NCI-H69 (cell line): ENCODE results near the gene MSX1.

Experiments
- DNase-seq: peaks from one replicate; lab custom pipeline; 2025; lab: John Stamatoyannopoulos, UW

MSX1 gene

DNA sequence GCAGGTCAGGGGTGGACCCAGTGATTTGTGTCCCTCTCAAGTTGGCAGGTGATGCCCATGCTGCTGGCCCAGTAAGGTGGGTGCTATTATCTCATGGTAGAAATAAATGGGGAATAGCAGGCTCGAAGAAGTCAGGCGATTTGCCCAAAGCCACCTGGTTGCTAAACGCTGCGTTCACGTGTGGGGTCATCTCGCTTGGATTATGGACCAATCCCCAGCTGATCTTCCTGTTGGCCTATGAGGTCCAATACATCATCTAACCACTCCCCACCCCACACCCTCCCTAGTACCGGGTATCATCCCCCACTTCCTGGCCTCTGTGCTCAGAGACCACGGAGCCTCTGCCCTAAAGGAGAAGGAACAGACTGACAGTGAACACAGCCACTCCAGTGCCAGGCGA, 18.3 kb upstream of the MSX1 start:
- DNase-seq, result no peak

DNA sequence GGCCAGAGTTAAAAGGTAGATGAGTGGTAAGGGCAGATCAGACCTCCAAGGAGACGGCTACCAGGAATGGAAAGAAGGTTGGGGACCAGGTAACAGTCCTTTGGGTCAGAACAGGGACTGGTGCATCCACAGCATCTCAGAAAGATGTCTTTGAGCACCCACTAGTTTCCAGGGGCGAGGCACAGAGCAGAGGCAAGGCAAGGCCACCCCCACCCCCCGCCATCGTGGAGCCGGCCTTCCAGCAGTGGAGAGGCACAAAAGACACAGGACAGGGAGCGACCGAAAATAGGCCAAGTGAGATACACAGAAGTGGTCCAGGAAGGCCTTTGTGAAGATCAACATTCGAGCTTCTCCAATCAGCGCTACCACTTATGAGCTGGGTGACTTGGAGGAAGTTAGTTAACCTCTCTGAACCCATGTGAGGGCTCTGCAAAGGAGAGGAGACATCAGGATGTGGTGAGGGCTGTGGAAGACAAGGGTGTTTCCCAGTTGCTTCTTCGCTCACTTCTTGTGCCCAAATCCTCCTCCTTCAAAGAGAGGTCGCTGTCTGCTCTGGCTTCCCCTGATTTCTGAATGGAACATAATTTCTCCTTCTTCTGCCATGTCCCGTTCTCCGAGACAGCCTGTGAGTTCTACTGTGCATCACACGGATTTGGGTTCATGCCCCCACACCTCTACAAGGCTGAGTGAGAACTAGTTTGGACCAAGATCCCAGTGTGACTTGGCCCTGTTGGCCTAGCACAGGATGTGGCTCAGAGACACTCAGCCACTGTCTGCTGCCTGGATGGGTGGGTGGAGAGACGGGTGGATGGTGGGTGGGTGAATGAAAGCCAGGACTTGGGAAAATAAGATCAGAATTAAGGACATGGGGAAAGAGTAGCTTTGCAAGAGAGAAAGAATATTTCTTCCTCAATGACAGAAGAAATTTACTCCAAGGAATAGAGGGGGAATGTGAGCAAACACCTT, 16.7 kb upstream of the MSX1 start:
- no peak for DNase-seq

DNA sequence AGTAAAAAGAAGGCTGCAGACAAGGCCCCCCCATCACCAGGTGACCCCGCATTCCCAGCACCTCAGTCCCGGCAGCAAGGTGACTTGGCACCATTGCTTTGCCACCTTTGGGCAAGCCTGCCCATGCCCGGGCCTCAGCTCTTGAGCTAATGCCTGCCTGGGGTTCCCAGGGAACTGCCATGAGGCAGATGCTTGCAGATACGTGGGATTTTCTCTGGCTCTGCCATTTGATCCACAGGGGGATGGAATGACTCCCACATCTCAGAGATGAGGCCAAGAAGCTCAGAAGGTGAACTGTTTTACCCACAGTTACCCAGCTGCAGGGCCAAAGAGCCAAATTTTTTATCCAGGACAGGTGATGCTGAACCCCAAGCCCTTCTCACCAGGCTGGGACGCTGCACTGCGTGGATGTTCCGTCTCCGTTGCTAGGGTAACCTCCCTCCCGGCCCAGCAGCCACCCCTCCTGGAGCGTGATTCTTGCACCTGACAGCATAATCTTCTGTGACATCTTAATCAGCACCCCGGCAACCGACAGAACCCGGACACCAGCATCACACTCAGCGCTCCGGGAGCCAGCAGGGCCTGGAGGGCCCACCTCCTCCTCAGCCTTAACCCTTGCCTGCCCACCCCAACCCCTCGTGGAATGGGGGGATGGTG, 15.7 kb upstream of the MSX1 start:
- peak; percentile 16 for DNase-seq

DNA sequence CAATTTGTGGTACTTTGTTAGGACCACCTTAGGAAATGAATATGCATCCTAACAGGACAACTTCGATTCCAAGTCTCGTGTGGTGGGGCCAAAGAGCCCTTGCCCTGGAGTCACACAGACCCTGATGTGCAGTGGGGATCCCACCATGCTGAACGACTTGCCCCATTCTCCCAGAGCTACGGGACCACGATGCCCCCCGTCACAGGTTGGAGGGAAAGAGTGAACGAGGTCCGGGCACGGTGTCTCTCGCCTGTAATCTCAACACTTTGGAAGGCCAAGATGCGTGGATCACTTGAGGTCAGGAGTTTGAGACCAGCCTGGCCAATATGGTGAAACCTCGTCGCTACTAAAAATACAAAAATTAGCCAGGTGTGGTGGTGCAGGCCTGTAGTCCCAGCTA, 14.4 kb upstream of the MSX1 start:
- no peak for DNase-seq

DNA sequence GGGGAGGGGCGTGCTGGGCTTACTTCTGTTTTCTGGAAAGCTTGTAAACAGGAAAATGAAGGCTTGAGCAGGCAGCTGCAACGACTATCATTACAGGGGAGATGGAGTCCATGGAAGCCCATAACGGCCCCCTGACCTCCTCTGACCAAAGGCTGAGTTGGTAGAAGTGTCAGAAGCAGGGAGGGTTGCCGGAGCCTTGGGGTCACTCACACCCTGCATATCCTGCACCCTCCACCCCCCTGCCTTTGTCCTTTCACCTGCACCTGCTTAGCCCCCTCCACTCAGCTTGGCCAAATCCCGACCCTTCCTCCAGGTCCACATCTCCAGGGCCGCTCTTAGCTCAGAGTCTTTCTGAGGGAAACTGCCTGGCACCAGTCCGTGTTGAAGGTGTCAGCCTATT, 12.5 kb upstream of the MSX1 start:
- no peak for DNase-seq

DNA sequence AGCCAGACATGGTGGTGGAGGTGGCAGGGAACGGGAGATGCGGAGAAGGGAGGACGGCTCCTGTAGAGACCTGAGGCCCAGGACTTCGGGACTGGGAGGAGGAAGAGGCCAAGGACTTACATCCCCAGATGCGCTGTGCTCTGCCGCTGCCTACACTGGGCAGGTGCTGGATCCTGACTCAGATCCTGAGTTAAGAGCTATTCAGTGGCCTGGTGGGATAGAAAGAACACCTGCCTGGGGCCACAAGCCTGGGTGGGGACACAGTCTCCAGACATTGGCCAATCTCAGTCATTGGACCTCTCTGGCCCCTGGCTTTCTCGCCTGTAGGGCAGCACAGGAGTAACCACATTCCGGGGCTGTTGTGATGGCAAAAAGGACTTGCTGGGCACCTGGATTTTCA, 10.9 kb upstream of the MSX1 start:
- no peak for DNase-seq

DNA sequence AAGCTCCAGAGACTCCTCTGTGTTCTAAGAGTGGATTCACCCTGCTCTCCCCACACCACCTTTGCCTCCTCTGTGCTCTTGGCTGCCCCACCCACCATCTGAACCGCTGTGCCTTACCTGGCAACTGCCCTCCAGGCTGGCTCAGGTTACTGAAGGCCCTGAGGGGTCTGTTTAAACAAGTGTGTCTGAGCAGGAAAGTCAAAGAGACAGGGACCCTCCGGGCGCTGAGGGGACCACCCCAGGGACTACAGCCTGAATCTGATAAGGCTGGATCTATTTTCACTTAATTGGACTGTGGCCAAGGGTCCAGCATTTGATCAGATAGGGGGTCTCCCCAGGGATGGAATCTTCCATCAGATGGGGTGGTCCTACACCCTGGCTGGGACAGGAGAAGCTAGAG, 10.4 kb upstream of the MSX1 start:
- peak; percentile 35 for DNase-seq

DNA sequence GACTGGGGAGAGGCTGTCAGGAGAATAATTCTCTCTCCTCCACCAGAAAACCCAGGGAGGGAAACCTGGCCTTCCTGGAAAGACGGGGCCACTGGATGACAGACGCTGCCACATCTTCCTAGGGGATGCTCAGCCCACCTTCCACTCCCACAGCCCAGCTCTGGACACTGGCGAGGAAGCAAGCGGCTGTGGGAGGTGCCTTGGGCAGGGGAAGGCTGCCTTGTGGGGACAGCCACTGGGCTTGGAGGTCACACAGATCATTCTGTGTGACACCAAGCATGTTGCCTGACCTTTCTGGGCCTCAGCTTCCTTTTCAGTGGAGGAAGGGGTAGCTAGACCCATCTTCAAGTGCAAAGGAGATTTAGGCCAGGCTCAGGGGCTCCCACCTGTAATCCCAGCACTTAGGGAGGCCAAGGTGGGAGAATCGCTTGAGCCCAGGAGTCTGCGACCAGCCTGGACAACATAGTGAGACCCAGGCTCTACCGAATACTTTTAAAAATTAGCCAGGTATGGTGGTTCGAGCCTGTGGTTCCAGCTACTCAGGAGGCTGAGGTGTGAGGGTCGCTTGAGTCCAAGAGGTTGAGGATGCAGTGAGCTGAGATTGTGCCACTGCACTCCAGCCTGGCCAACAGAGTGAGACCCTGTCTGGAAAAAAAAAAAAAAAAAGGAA, 9.8 kb upstream of the MSX1 start:
- no peak for DNase-seq

DNA sequence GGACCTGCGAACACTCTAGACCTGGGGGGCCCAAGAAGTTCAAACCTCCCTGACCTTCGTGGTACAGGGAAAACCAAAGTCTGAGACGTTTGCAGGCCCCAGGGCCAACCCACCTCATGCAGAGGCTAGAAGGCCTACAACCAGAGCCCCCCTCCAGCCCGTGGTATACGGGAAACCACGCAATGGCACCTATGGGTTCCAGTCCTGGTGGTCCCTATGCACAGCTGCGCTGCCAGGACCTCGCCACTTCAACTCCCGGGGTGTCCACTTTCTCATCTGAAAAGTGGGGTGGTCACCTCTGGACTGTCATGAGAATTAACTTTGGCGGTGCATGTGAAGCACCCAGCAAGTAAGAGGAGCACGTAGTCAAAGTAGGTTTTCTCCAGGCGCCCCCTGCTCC, 8.4 kb upstream of the MSX1 start:
- DNase-seq, result no peak

DNA sequence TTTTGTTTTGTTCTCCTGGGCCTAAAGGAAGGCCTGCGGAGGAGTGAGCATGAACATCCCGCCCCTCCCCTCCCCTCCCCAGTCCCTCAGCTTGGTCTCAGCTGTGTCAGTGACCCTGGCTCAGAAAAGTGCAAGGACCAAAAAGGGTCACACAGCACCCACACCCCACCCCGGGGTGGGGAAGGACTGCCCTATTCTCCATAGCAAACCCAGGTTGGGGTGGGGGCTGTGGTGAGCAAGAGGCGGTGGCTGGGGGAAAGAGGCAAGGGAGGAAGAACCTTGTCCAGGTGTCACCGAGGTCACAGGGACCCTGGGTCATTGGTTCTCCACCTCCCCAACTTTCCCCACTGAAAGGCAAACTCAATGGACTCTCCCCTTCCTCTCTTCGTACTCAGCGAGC, 7.6 kb upstream of the MSX1 start:
- no peak for DNase-seq

DNA sequence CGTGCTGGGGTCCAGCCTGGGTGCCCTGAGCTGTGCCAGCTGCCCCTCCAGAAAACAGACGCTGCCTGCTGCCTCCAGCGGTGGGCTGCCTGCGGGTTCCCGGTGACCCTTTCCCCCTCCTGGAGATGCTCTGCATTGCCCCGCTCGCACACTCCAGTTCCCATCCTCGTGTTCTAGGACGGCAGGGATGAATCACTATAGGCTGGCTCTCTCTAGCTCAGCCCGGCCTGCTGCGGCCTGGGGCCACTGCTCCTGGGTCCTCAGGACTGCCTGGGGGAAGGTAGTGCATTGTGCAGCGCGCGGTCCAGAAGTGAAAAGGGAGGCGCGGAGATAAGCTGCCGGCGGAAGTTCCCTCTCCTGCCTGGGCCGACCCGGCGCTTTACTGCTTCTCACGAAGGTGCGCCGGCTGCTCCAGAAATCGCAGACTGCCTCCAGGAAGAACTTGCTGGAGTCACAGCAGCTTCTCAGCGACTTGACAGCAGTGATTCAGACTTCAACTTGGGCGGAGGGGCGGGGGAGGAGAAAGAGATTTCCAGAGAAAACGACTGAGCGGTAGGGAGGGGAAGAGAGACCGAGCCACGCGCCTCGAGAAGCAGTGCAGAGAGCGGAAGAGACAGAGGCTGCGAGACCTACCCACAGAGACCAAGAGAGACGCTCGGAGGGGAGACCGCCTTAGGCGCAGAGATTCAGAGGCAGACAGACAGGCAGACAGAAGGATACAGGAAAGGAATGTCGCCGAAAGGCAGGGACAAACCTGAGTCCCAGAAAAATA, 6.7 kb upstream of the MSX1 start:
- DNase-seq, result no peak

DNA sequence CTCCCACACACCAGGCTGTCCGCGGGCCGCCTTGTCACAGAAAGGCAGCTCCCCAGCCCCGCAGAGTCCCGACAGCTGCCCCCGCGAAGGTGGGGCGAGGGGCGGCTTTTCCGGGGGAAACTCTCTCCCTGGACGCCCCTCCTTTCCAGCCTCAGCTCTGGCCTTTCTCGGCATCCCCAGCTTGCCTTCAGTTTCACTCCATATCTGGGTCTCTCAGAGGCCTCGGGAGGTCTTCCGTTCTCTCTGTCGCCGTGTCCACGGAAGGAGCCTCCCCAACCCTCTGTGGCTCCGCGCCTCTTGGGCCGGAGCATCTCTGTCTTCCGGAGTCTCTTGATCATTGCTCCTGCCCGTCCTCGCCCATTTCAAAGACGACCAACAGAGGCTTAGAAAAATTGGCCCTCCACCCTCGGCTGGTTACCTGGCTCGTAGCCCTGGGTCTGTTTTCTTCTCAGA, 6.1 kb upstream of the MSX1 start:
- no peak for DNase-seq

DNA sequence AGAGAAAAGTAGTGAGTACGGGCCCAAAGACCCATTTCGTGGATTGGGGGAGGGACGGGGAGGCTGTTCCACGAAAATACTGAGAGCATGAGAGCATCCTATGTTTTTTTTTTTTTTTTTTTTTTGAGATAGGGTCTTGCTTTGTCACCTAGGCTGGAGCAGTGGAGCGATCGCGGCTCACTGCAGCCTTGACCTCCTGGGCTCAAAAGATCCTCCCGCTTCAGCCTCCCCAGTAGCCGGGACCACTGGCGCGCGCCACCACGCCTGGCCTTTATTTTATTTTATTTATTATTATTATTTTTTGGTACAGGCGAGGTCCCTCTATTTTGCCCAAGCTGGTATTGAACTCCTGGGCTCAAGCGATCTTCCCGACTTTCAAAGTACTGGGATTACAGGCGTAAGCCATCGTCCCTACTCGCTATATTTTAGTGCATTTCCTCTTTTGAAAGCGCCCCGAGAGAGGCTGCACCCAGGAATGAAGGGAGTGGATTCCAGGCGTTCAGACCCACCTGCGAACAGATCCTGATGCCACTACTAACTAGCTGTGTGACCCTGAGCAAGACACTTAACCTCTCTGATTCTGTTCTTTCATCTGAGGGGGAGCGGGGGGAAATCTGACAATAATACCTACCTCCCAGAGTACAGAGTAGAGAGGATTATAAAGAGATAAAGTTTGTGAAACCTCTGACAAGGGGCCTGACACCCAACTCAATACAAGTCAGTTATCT, 5.4 kb upstream of the MSX1 start:
- no peak for DNase-seq

DNA sequence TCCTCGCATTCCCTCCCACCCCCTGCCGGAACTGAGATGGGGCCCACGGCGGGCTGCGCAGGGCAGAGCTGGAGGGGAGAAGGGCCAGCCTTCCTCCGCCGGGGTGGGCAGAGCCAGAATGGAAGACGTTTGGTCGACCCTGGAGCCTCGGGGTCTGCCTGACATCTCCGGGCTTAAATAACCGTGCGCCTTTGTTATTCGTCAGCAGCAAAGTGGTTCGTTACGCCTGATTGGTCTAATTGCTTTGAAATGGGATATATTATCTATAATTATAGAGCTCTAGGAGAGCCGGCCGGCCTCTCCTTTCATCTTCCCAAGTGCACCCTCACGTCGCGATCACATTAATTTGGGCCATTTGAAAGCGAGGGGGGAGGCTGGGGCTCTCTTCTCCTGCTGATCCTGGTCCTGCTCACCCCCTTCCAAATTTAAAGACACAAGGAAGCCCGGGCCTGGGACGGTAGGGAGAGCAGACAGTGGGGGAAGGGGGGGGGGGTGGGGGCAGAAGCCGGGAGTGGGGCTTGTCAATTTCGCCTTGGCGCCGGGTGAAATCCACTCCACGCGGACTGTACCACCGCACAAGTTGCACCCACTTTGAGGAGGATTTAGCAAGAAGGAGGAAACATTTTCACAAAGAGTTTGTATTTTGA, 4.7 kb upstream of the MSX1 start:
- peak; percentile 95 for DNase-seq

DNA sequence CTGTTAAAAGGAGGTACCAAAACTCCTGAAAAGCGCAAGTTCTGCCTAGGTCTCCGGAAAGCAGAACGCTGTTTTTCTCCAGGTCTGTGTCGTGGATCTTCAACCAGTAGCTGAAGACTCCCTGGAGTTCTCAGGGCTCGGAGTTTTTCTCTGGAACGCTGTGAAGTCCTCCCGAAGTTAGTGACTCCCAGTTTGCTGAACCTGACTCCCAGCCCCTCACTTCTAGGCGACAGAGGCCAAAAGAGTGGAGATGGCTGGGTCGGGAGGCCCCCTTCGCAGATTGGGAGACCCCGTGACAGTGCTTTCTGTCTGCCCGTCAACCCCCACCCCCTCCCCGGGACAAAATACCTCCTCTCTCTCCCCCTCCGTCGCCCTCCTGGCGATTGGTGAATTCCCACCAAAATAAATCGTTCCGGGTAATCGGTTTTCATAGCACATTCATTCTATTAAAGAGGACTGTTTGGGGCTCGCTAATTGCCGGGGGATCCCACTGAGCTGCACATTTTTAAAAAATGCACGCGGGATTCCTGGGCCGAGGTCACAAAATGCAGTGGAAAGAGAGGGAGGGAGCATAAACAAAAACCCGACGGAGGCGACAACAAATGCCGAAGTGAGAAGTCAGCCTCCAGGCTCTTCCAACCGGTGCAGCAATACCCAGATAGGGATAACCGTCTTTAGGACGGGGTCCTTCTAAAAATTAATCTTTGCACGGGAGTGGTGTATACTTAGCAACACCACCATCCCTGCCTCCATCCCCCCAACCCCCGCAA, 4.0 kb upstream of the MSX1 start:
- peak; percentile 58 for DNase-seq

DNA sequence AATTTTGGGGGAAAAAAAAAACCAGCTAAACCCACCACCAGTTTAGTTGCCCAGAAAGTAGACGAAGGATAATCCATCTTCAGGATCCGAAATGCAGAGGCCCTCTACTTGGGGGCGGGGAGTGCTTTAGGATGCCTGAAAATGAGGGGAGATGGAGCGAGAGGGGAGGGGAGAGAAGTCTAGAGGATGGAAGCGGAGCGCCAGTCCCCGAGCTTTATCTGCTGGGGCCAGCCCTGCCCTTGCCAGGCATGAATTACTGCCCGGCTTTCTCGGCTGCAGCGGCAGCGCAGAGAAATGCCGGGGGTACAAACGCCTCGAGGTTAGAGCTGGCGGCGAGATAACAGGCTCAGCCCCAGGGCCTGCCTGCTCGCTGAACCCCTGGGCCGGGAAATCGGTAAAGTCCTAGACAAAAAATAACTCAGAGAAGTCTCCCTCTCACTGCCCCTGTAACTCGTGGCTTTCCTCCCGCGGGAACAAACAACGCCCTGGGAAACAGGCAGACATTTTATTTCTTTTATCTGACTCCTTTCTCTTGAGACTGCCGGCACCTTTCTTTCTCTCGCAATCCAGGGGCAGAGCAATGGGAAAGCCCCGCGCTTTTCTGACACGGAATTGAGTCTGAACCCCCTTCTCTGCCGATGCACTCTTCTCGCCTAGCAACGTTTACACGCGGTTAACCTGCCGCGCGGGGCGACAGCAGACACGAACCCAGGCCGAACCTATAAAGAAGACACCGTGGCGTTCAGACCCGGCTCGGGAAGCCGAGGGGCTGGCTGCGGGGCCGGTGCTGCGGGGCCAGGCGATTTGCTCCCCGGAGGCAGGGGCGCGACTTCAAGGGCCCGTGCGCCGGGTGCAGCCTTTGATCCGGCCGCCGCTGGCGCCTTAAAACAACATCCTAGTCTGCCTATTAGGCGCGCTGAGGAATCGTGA, 3.1 kb upstream of the MSX1 start:
- peak; percentile 64 for DNase-seq

DNA sequence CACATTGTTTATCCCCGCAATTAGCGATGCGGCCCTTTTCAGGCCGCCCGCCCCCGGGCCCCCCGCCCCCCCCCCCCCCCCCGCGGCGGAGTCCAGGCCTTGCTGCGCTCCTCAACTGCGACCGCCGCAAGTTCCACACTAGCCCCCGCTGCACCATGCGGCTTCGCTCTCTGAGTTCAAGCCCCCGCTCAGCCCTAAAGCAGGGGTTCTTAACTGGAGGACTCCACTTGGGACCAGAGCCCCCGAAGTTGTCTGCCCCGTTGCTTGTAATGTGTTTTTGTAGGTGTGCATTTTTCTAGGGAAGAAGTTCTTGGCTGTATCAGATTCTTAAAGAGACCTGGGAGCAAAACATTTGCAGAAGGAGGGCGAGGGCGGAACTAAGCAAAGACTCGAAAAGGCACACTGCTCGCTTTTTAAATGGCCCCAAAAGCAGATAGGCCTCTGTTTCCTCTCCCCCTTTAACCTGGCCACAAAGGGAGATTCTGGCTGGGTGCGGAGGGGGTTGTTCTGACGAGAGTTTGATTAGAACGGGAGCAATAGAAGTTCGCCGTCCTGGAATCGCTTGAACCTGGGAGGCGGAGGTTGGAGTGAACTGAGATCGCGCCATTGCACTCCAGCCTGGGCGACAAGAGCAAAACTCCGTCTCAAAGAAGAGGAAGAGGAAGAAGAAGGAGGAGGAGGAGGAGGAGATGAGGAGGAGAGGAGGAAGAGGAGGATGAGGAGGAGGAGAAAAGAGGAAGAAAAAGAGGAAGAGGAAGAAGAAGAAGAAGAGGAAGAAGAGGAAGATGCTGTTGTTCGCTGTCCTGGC, 2.3 kb upstream of the MSX1 start:
- no peak for DNase-seq
